RWPE2 (cell line): Measurements from ENCODE around the gene UAP1.

Source experiments
- ATAC-seq: fragments of 200-7000 bp; cut with Tn5 transposase; 3 replicates; pipeline ENCODE4 v1.9.1; 2021; ENCODE audit warnings: low read depth
- DNase-seq: peaks from one replicate; pipeline ENCODE4 v3.0.0-alpha.2; 2020; ENCODE audit warnings: low spot score
- H3K27ac ChIP-seq: fragments of 450-650 bp; 2 replicates; pipeline ENCODE4 v1.5.1; 2017; ENCODE audit warnings: mild to moderate bottlenecking; ENCODE audit not compliant: poor library complexity, severe bottlenecking
- H3K27me3 ChIP-seq: fragments of 250-450 bp; sonication (Bioruptor Pico); 2 replicates; pipeline ENCODE4 v1.5.1; 2021; ENCODE audit warnings: mild to moderate bottlenecking, moderate library complexity; ENCODE audit not compliant: insufficient read depth, poor library complexity, severe bottlenecking
- H3K36me3 ChIP-seq: fragments of 250-450 bp; sonication (Bioruptor Pico); 2 replicates; pipeline ENCODE4 v1.5.1; 2020; ENCODE audit warnings: low read depth, mild to moderate bottlenecking, moderate library complexity
- H3K4me1 ChIP-seq: fragments of 250-450 bp; sonication (Bioruptor Pico); 2 replicates; pipeline ENCODE4 v1.5.1; 2021; ENCODE audit warnings: mild to moderate bottlenecking, moderate library complexity; ENCODE audit not compliant: insufficient read depth, poor library complexity, severe bottlenecking
- H3K4me3 ChIP-seq: fragments of 250-450 bp; sonication (Bioruptor Pico); 2 replicates; pipeline ENCODE4 v1.5.1; 2021; ENCODE audit warnings: mild to moderate bottlenecking, moderate library complexity; ENCODE audit not compliant: severe bottlenecking
- H3K9me3 ChIP-seq: fragments of 250-450 bp; sonication (Bioruptor Pico); 2 replicates; pipeline ENCODE4 v1.5.1; 2021; ENCODE audit warnings: mild to moderate bottlenecking, moderate library complexity; ENCODE audit not compliant: severe bottlenecking
- CTCF ChIP-seq: fragments of 450-650 bp; IDR thresholded peaks from one replicate; pipeline ENCODE4 v1.5.1; 2017; ENCODE audit warnings: mild to moderate bottlenecking, moderate library complexity; ENCODE audit not compliant: poor library complexity, severe bottlenecking

The UAP1 gene

GRCh38 chr1:162631546-162632191 lies 70.1 kb downstream of the UAP1 start:
- ATAC-seq (no peak), DNase-seq (no peak)
- no peaks in the 10 kb centered on the region for H3K4me1 ChIP-seq
- no peaks in the 10 kb centered on the region for H3K27me3 ChIP-seq
- no peak overlapping the region for H3K27ac ChIP-seq
- no peaks in the 10 kb centered on the region for H3K36me3 ChIP-seq
- no peaks in the 10 kb centered on the region for H3K9me3 ChIP-seq
- H3K4me3 ChIP-seq: no peak overlapping the region
- TF ChIP-seq CTCF: no peak

DNA sequence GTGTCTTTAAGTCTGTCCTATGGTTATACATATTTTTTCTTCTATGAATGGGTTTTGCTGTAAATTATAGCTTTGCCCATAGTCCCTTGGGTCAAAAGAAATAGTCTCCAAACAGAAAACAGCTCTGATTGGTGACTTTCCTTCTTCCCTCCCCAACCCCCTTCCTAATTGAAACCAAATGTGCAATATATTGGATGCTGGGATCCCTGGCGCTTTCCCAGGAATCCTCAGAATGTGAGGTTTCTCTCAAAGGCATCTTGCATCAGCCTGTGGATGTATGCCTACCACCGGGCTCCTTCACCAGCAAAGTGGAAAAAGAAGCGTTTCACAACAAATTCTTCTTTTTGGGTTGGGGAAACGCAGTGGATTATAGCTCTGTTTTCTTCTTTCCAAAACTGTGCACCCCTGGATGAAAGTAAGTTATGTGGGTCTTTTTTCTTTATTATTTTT lies 70.7 kb downstream of the UAP1 start, which contains the start of gene DDR2:
Gene DDR2, plus strand, starts transcription at position 248 of the 450 bp plus-strand sequence. CDS start 86,600 bp downstream, outside the sequence.
- no peak for DNase-seq
- Histone ChIP-seq H3K9me3 (no peaks in the 10 kb centered on the region), H3K27me3 (no peaks in the 10 kb centered on the region), H3K36me3 (no peaks in the 10 kb centered on the region), H3K27ac (no peak within 1 kb of the TSS), H3K4me1 (no peaks in the 10 kb centered on the region), H3K4me3 (no peak within 1 kb of the TSS)
- TF ChIP-seq CTCF: no peak
- no peak for ATAC-seq

GRCh38 chr1:162632698-162633080 lies 71.2 kb downstream of the UAP1 start:
- Histone ChIP-seq H3K9me3 (no peaks in the 10 kb centered on the region), H3K4me1 (no peaks in the 10 kb centered on the region), H3K27me3 (no peaks in the 10 kb centered on the region), H3K4me3 (no peak overlapping the region), H3K27ac (no peak overlapping the region), H3K36me3 (no peaks in the 10 kb centered on the region)
- no peak for ATAC-seq
- DNase-seq: no peak
- TF ChIP-seq CTCF: no peak

GRCh38 chr1:162633081-162633762 lies 71.7 kb downstream of the UAP1 start:
- H3K4me3 ChIP-seq: no peak overlapping the region
- ATAC-seq: no peak
- no peaks in the 10 kb centered on the region for H3K4me1 ChIP-seq

More at GRCh38 chr1:162633081-162633762, 71.7 kb downstream of the UAP1 start:
- H3K9me3 ChIP-seq: no peaks in the 10 kb centered on the region
- DNase-seq: no peak
- no peak overlapping the region for H3K27ac ChIP-seq
- no peak for TF ChIP-seq CTCF
- no peaks in the 10 kb centered on the region for H3K27me3 ChIP-seq
- no peaks in the 10 kb centered on the region for H3K36me3 ChIP-seq
